ENCODE results near the gene R3HDM2. TPM values are rescaled to one million over a fixed set of nuclear protein-coding genes. Genes with fewer than 3 reads are reported as not detected.

R3HDM2 gene
- total RNA-seq, 1 experiment from 2014 or later: 64.8 TPM

DNA sequence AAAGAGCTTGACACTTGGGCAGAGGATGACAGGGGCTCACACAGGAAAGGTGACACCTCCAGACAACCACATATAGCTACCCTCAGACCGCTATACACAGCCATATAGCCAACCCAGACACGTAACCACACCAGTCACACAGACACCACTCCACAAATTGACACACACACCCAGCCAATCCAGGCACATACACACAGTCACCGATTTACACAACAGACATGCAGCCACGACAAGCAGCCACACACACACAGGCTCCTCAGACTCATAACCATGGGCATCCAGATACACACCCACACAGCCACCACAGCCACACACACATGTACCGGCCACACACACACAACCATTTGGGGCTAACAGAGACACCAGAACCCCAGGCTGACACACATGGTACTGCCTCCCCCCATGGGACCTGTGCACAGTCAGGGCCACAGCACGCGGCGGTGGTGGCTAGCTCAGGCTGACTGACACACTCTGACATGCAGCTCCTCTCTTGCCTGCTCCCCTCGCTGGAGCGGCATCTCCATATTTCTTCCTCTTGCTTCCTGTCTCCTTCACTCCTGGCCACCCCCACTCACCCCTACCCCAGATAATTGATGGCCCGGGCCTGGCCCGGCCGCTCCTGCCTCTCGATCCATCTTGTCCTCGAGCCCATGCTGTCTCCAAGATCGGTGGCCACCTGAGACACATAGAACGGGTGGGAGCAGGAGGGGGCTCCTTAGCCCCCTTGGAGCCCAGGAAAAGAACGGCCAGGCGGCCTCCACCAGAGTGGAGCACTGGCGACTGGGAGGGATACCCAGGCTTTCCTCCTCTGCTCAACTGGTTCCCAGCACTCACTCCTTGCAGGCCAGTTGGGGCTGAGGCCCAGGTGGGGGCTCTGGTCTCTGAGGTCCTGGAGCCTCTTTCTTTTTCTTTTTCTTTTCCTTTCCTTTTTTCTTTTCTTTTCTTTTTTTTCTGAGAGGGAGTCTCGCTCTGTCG, 207.4 kb downstream of the R3HDM2 start:
- Mint-ChIP-seq H3K9me3 (ENCODE audit: unreplicated experiment) (no peaks in the 10 kb centered on the region), H3K27ac (ENCODE audit: low read depth, unreplicated experiment) (no peak overlapping the region), H3K4me3 (ENCODE audit: unreplicated experiment) (no peak overlapping the region), H3K4me1 (ENCODE audit: insufficient read depth, unreplicated experiment) (peaks cover 12% of the 10 kb centered on the region), H3K27me3 (ENCODE audit: insufficient read depth, unreplicated experiment) (peaks cover 40% of the 10 kb centered on the region), H3K36me3 (ENCODE audit: insufficient read depth, unreplicated experiment) (no peaks in the 10 kb centered on the region)
- BruUV-seq (replicated peaks): no TSS peak
- ChIA-PET POLR2A (no interaction called here), CTCF (interaction anchor here (0.6 to 10.2 kb wide), 4 partner anchors 9 to 812 kb away, joined by 3 to 152 read pairs (median 8); no protein-coding TSS in a partner anchor)
- intact Hi-C loops (cut with micrococcal nuclease): no loop called here
- DNase-seq (ENCODE audit: unreplicated experiment): no peak
- TF ChIP-seq, protein P1, sequence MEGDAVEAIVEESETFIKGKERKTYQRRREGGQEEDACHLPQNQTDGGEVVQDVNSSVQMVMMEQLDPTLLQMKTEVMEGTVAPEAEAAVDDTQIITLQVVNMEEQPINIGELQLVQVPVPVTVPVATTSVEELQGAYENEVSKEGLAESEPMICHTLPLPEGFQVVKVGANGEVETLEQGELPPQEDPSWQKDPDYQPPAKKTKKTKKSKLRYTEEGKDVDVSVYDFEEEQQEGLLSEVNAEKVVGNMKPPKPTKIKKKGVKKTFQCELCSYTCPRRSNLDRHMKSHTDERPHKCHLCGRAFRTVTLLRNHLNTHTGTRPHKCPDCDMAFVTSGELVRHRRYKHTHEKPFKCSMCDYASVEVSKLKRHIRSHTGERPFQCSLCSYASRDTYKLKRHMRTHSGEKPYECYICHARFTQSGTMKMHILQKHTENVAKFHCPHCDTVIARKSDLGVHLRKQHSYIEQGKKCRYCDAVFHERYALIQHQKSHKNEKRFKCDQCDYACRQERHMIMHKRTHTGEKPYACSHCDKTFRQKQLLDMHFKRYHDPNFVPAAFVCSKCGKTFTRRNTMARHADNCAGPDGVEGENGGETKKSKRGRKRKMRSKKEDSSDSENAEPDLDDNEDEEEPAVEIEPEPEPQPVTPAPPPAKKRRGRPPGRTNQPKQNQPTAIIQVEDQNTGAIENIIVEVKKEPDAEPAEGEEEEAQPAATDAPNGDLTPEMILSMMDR (IDR thresholded peaks at IDR 0.05; ENCODE audit: unreplicated experiment): no peak

DNA sequence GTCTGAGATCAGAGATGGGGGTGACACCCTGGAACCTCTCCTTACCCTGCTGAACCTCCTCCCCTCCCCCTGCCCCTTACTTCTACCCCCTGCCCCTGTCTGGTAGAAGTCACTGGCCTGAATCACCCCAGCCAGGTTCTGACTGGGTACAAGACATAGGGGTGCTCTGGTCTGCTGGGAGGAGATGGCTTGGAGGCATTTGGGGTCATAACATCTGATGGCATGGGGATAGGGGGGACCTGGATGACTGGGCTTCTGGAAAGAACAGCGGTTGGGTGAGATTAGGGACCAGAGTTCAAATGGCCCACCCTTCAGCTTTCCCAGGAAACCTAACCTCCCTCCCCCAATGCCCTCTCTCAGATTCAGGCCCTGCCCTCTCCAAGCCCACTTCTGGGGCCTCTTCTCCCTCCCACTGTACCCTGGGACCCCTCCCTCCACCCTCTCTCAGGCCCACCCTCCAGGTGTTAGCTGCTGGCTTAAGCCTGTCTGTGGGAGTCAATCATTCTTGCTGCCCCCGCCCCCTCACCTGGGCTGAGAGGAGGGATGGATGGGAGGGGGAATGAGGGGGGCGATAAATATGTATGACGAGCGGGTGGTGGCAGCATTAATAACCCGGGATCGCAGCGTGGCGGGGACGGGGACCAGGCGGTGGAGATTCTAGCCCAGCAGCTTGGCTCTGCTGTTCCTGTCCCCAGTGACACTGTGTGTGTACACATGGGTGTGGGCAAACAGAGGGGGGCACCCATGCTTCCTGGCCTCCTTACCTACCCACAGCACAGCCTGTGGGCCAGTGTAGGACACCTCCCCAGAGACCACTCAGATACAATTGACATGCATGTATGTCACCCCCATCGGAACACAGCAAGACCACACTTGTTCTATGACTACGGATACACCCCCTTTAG, 208.3 kb downstream of the R3HDM2 start:
- Mint-ChIP-seq H3K36me3 (ENCODE audit: insufficient read depth, unreplicated experiment) (no peaks in the 10 kb centered on the region), H3K27me3 (ENCODE audit: insufficient read depth, unreplicated experiment) (peaks cover 50% of the 10 kb centered on the region), H3K9me3 (ENCODE audit: unreplicated experiment) (no peaks in the 10 kb centered on the region), H3K4me1 (ENCODE audit: insufficient read depth, unreplicated experiment) (peaks cover 21% of the 10 kb centered on the region), H3K27ac (ENCODE audit: low read depth, unreplicated experiment) (no peak overlapping the region), H3K4me3 (ENCODE audit: unreplicated experiment) (no peak overlapping the region)
- TF ChIP-seq, protein P1 (IDR thresholded peaks at IDR 0.05; ENCODE audit: unreplicated experiment): no peak
- BruUV-seq (replicated peaks): no TSS peak
- no peak for DNase-seq (ENCODE audit: unreplicated experiment)
- POLR2A ChIA-PET: no interaction called here
- intact Hi-C loops (cut with micrococcal nuclease): no loop called here
- CTCF ChIA-PET: interaction anchor here (0.6 to 1.4 kb wide), 3 partner anchors 8 to 811 kb away, joined by 3 to 12 read pairs (median 3); no protein-coding TSS in a partner anchor

DNA sequence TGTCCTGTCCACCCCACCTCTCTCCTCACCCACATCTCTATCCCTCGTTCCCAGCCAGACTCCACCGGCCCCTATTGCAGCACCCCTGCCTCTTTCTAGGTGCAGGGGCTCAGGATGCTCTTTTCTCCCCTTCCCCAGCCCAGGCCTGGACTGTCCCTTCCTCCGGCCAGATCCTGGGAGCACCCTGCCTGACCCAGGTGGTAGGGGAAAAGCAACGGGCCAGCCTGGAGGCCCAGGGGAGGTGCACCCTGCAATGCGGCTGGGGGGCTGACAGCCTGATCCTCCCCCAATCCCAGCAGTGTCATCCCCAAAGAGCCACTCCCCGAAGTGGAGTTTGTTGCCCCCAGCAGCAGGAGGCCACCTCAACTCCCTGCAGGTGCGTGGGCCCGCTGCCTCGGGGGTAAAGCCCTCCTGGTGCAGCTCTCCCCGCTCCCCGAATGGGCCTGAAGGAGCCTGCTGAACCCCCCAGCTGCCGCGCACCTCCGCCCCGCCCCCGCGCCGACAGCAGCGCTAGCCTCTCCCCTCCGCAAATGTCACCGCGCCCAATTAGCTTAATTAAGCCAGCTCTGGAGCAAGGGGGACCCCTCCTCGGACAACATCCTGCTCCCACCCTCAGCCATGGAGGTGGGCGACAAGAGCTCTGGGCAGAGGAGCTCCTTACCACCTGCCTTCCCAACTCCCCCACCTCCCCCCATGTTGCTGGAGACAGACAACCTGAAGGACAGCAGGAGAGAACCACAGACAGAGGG, 209.5 kb downstream of the R3HDM2 start:
- H3K27me3 Mint-ChIP-seq (ENCODE audit: insufficient read depth, unreplicated experiment): peaks cover 51% of the 10 kb centered on the region
- no TSS peak for BruUV-seq (replicated peaks)
- H3K9me3 Mint-ChIP-seq (ENCODE audit: unreplicated experiment): no peaks in the 10 kb centered on the region
- TF ChIP-seq, protein P1 (IDR thresholded peaks at IDR 0.05; ENCODE audit: unreplicated experiment): no peak
- DNase-seq (ENCODE audit: unreplicated experiment): no peak
- intact Hi-C loops (cut with micrococcal nuclease): no loop called here
- peaks cover 25% of the 10 kb centered on the region for H3K4me1 Mint-ChIP-seq (ENCODE audit: insufficient read depth, unreplicated experiment)
- no peak overlapping the region for H3K27ac Mint-ChIP-seq (ENCODE audit: low read depth, unreplicated experiment)
- no peaks in the 10 kb centered on the region for H3K36me3 Mint-ChIP-seq (ENCODE audit: insufficient read depth, unreplicated experiment)
- H3K4me3 Mint-ChIP-seq (ENCODE audit: unreplicated experiment): no peak overlapping the region
- POLR2A ChIA-PET: no interaction called here
- CTCF ChIA-PET: interaction anchor here (0.6 to 0.7 kb wide), 4 partner anchors 12 to 373 kb away, joined by 3 to 5 read pairs (median 3); no protein-coding TSS in a partner anchor
